Measurements from ENCODE around the gene SUSD6. TPM values are rescaled to one million over a fixed set of nuclear protein-coding genes. Genes with fewer than 3 reads are reported as not detected.

SUSD6 gene
- total and polyA plus RNA-seq, 9 of the 15 experiments (the other 6 are each of a cell fraction or from before 2014, with no cell fraction given), result 2.9 to 20.7 (median 5.6) TPM

GRCh38 chr14:69640931-69641330 lies 29.5 kb downstream of the SUSD6 start (continued):
- TF ChIP-seq NBN (IDR thresholded peaks at IDR 0.05; ENCODE audit: low read depth), result 0 out of 2 replicates have a peak, but pooled peaks have one; percentile 35
- no peak for TF ChIP-seq ZNF354B (CRISPR knock-in tag; IDR thresholded peaks at IDR 0.05)
- no peak for TF ChIP-seq CTCFL (IDR thresholded peaks at IDR 0.05; ENCODE audit: borderline replicate concordance, insufficient read depth, low read depth, low read length, poor library complexity, severe bottlenecking)
- no peak for TF ChIP-seq ZFP1 (CRISPR knock-in tag; IDR thresholded peaks at IDR 0.05)
- no peak for TF ChIP-seq HMGXB4 (CRISPR knock-in tag; IDR thresholded peaks at IDR 0.05)
- TF ChIP-seq ZNF146 (CRISPR knock-in tag; IDR thresholded peaks at IDR 0.05; ENCODE audit: unreplicated experiment), result no peak
- no peak for TF ChIP-seq WHSC1 (IDR thresholded peaks at IDR 0.05; ENCODE audit: low read length)
- TF ChIP-seq POLR2B (IDR thresholded peaks at IDR 0.05; ENCODE audit: low read depth, partially characterized antibody), result no peak
- no peak for TF ChIP-seq CCAR2 (IDR thresholded peaks at IDR 0.05; ENCODE audit: low read depth, low read length)
- no peak for TF ChIP-seq NFATC3 (IDR thresholded peaks at IDR 0.05)
- TF ChIP-seq E2F3 (CRISPR knock-in tag; IDR thresholded peaks at IDR 0.05), result no peak
- TF ChIP-seq SRSF3 (IDR thresholded peaks at IDR 0.05; ENCODE audit: insufficient read depth, low read length), result no peak
- TF ChIP-seq SOX6 (IDR thresholded peaks at IDR 0.05), result no peak
- no peak for TF ChIP-seq ZNF445 (CRISPR knock-in tag; IDR thresholded peaks at IDR 0.05; ENCODE audit: low read depth)
- TF ChIP-seq GABPB1 (CRISPR knock-in tag; IDR thresholded peaks at IDR 0.05), result no peak
- TF ChIP-seq LARP7 (IDR thresholded peaks at IDR 0.05), result no peak
- TF ChIP-seq HDGF (IDR thresholded peaks at IDR 0.05), result no peak
- no peak for TF ChIP-seq THAP7 (CRISPR knock-in tag; IDR thresholded peaks at IDR 0.05)
- no peak for TF ChIP-seq ETS2 (tag; IDR thresholded peaks at IDR 0.05; ENCODE audit: borderline replicate concordance, poor library complexity, severe bottlenecking)
- no peak for TF ChIP-seq RREB1 (CRISPR knock-in tag; IDR thresholded peaks at IDR 0.05)
